NCI-H1092 treated with DMSO at 0.1 percent for 48 hours (cell line): ENCODE results near the gene LMOD1.
"Not testable (repeated sequence)": the region's sequence is repeated elsewhere in the genome, so short reads cannot be mapped to it uniquely, and the experiment has no call there.

Experiments used
- DNase-seq: peaks from one replicate; lab custom pipeline; 2025; lab: John Stamatoyannopoulos, UW

Gene LMOD1

GRCh38 chr1:201914456-201915235, 31.7 kb downstream of the LMOD1 start:
- no peak for DNase-seq

DNA sequence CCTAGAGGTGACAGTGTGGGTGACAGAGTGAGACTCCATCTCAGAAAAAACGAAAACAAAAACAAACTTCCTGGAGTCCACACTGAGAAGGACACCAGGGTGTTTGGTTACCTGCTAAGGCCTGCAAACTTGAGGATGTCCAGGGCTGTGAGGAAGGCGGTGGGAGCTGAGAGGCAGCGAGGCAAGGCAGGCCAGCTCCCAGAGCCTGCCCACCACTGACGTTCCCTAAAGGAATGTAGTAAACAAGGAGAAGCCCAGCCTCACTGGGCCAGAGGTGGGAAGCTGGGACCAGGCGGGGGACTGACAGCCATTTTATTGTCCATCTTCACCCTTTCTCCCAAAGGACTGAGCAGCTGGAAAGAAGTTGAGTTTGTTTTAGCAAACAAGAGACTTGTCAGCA, 33.5 kb downstream of the LMOD1 start:
- DNase-seq: no peak

DNA sequence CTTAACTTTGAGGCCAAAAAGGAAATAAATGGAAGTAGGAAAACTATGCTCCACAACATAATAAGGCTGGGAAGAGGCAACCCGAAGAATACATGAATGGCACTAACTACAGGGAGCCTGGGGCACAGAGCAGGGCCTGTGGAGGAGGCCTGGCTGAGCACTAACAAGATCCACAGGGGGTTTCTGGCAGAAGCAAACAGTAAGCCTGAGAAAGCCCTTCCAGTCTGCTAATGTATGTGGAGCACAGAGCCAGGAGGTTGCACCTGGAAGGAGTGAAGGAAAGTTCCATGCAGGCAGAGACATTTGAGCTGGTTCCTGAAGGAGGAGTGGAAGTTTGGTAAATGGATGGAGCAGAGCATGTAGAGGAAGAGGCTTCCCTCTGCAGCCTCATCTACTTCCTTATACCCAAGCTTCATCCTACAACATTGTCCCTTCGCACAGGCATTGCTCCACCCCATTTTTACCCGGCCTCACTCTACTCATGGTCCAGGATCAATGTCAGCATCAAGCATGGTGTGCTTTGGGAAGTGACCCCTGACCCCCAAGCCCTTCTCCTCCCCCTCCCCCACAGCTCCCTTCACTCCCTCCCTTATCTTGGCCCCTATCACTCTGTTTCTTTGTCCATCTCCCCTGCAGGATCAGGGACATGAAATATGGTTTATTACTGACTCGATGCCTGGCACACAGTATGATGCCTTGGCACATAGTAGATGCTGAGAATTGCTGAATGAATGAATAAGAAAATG, 34.3 kb downstream of the LMOD1 start:
- DNase-seq: no peak

DNA sequence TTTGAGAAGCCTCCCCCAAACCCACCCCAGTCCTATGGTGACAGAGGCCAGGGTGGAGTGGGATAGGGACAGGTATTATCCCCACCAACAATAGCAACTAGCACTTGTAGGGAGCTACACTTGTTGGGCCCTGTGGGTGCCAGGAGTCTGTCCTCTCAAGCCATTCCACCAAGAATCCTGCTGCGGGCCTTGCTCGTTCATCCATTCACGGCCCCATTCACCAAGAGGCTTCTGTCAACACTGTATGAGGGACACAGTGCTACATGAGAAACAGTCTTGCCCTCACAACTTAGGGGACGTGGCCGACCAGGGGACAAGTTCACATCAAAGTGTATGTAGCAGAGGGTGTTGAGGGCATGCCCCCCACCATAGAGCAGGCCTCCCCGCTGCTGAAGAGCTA, 38.7 kb downstream of the LMOD1 start:
- DNase-seq: no peak

- no peak for DNase-seq
These were observed 40.0 kb downstream of the LMOD1 start for GRCh38 chr1:201906336-201906735.

DNA sequence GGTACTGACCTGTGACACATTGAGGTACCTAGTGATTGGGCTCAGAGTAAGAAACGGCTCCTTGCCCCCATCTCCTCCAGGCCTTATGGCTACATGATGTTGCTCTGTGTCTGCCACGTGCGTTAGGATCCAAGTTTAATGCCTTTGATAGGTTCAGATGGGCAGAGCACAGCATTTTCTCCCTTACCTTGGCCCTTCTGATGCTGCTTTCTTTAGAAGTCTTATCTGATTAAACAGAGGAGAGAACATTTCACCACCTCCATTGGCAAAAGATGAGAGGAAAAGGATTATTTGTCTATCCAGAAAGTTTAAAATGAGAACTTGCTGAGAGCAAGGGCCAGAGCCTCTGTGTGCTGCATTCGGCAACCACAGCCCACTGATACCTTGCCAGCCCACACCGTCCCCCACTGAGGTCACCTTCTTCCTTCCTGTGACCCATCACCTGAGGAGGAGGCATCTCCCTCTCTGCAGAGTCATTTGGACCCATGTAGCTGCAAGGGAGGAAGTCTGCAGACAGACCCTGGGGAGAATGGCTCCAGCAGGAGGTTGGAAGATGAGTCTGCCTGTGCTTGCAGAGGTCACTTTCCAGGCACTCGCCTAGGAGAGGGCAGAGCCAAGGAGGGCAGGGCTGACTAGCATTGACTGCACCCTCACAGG, 41.0 kb downstream of the LMOD1 start:
- DNase-seq: no peak

GRCh38 chr1:201904579-201904978, 41.8 kb downstream of the LMOD1 start:
- DNase-seq: no peak

GRCh38 chr1:201903135-201903534, 43.2 kb downstream of the LMOD1 start:
- DNase-seq: no peak

DNA sequence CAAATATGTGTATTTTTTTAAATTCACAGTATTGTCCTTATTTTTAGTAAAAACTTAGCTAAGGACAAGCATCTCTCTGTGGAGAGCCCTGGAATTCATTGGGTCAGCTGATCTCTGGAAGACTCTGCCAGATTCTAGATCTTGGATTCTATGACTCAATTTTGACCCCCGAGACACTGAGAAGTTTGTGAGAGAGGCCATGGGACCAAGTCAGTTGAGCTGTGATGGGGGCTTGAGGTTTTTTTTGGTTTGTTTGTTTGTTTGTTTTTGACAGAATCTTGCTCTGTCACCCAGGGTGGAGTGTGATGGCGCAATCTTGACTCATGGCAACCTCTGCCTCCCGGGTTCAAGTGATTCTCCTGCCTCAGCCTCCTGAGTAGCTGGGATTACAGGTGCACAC, 44.1 kb downstream of the LMOD1 start:
- no peak for DNase-seq

DNA sequence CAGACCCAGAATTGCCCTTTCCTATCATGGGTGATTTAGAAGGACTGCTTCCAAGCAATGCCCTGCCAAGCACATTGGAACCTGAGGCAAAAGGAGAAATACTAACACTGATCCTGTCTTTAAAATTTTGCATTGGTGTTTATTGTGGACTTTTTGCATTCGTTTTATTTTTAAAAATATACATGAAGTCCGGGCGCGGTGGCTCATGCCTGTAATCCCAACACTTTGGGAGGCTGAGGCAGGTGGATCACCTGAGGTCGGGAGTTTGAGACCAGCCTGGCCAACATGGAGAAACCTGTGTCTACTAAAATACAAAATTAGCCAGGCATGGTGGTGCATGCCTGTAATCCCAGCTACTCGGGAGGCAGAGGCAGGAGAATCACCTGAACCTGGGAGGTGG, 45.3 kb downstream of the LMOD1 start:
- not testable (repeated sequence) for DNase-seq

DNA sequence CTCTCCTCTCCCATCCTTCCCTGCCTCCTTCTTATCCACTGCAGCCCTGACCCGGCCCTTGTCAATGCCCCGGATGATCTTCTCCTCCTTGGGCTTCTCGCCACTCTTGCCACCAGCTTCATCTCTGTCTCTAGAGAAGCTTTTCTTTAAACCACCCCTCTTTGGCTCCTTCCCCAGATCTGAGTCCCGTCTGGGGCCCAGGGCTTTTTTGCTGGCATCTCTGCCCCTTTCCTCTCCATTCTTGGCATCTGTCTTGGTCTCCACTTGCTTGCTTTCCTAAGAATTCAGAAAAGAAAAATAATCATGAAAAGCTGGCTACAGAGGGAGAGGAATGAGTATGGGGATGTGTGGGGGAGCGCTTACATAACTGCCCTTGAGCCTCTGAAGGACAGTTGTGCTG, 45.9 kb downstream of the LMOD1 start:
- no peak for DNase-seq

GRCh38 chr1:201899683-201900429, 46.5 kb downstream of the LMOD1 start:
- DNase-seq: no peak

DNA sequence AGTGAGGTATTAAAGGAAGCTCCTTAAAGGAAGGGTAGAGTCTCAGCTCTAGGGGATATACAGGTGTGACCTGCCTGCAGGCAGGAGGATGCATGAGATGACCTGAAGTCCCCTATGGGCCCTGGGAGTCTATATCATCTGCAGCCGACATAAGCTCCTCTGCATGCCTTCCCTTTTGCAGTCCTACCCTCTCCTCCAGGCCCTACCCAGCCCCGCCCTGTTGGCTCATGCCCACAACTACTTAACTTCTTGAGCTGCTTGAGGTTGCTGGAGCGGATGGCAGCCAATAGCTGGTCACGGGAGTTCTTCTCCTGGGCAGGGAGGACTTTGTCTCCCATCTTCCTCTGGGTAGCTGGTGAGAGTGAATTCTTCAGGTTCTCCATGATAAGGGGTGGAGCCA, 47.4 kb downstream of the LMOD1 start:
- DNase-seq: no peak

DNA sequence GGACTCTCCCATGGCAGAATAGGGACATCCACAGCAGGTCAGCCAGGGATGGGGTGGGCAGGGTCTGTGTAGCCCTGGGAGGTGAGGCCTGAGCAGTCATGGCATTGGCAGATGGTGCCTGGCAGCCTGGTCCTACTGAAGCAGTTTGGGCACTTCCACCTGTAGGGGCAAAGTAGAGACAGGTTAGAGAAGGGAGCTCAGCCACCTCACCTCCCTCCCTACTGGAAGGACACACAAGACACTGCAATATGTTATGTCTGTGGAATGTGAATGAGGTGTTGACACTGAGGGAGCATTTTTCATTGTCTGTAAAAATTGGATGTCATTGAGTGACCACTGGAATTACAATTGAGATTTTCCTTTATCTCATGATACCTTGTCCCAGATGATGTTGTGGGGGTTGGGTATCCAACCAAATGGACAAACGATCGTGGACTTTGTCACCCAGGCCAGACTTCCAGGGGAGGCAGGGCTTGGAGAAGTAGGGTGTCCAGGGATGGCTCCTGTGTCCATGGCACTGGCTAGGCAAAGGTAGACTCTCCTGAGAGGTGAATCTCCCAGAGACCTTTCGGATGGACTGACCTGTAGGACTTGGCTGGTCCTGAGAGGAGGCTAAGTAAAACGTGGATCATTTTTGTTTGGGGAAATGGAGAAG, 48.0 kb downstream of the LMOD1 start:
- DNase-seq: no peak

DNA sequence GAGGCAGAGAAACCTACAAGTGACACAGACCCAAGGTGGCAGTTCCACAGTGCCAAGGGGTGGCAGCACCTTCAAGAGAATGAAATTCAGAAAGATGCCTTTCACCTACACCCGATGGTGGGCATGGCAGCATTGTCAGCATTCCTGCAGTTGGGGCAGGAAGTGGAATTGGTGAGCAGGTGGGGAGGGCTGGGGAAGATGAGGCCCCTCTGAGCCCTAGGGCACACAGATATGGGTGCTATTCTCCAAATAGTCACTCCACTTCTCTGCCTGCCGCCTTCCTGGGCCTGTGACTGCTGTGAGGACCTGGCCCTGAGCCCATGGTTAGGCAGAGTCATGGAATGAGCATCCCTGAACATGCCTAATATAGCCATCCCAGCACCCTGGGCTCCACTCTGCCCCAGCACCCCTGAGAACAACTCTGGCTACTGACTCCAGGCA, 49.4 kb downstream of the LMOD1 start:
- no peak for DNase-seq

DNA sequence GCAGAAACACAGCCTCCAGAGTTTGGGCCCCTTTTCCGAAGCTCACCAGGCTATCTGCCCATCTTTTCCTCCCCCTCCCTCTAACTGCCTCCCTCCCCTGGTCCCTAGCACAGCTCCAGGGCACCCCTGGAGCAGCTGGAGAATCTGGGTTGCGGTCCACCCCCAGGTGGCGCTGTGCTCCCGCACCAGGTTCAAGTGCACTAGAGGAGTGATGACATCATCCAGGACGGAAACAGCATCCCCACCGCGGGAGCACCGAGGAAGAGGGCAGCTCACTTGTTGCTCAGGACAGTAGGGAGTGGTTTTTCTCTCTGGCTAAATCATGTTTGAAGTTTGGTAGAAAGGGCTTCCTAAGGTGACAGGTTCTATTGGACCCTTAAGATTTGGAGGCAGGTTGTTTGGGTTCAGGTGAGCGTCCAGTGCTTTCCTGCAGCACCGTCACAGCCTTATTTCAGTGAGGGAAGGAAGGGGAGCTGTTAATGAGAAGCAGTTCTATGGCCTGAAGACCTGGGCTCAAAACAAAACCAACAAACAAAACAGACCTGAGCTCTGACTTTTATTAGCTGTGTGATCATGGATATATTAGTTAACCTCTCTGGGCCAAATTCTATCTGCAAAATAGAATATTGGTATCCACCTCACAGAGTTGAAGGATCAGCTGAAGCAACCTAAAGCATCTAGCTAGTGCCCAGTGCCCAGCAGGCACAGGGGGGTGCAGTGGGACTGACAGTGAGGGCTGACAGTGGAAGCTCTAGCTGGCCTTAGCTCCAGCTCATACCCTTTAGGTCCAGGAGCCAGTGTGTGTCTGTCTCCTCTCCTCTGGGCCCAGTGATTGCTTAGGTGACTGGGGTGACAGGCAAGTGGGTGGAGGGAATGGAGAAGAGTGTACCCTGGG, 50.2 kb downstream of the LMOD1 start:
- DNase-seq: peak; percentile 87

DNA sequence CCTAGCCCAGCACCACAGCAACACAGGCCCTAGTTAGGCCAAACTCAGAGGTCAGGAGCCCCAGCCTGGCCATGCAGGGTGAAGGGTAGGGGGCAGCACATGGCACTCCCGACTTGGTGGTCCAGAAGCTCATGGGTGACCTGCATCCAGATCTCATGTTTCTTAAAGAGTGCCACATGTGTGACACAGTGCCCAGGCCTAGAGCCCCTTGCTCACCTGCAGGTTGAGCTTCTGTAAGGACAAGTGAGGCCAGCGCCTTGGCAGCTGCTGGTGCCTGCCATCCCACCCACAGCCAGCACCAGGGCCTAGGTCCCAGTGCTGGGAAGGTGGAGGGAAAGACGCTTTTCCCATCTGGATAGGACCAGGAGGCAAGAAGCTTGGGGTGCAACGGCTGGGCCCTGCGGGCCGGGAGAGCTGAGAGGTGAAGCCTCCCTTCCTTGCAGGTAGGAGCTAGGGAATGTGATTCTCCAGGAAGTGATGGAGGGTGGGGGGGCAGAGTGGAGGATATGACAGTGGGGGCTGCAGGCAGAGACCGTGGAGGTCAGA, 51.2 kb downstream of the LMOD1 start:
- DNase-seq: no peak

DNA sequence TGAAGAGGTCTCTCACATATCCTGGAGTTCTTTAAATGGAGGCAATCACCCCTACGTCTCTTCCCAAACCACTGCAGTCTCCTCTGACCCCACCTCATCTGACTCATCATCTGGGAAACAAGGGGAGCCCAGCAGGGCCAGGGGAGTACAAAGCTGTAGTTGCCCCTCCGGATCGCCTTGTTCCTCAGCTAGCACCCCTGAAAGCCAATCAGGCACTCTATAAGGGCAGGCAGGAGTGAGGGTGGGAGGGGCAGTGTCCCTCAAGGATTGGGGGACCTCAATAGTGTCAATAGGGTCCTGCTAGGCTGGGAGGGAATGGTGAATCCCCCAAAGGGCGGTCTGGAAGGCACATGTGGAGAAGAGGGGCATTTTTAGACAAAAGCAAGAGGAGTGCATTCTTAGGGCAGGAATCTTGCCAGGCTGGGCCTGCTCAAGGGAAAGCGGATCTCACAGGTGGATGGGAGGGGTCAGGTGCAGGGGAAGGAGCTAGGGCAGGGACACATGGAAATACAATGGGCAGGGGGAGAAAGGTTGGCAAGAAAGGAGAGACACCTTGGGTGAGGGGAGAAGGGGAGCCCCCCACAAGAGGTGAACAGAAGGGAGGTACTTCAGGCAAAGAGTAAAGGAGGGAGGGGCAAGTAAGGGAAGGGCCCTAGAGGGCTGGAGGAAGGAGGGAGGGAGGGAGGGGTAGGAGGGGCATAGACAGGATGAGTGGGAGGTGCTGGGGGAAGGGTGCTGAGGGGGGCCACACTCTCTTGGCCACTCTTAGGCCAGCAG, 51.8 kb downstream of the LMOD1 start:
- no peak for DNase-seq

- DNase-seq: no peak
These were observed 52.9 kb downstream of the LMOD1 start for GRCh38 chr1:201893431-201893830.

DNA sequence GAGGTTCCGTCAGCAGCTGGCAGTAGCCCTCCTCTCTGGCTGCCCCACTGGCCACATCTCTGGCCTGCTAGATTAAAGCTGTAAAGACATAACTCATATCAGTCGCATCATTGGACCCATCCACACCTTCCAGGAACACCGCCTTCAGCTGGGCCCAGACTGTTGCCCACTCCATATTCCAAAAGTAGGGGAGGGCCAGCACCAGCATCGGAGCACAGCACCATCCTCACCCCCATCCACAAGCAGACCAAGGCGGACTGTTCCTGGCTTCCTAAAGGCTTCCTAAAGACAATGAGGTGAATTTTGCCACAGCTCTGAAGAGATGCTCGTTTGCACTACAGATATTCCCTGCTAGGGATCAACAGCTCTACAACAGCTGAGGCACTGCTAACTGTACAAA, 54.1 kb downstream of the LMOD1 start:
- no peak for DNase-seq
